H1 (cell line): Measurements from ENCODE around the gene IPO7. TPM values are rescaled to one million over a fixed set of nuclear protein-coding genes. Genes with fewer than 3 reads are reported as not detected.

Source experiments
- CTCF ChIA-PET: fragments of 300-600 bp; sonication (Branson Sonifier 250); formaldehyde crosslinking; loops from one replicate; lab custom pipeline; 2021; ENCODE audit not compliant: partially characterized antibody; lab: Charles Lee
- POLR2A ChIA-PET: fragments of 300-600 bp; sonication (Branson Sonifier 250); formaldehyde crosslinking; loops from one replicate; lab custom pipeline; 2021; ENCODE audit warnings: inconsistent platforms; ENCODE audit not compliant: partially characterized antibody; lab: Charles Lee
- DNase-seq, 2 experiments: peaks; one replicate each; pipeline versions ENCODE4 v3.0.0 to v3.0.0-alpha.2; 2010 to 2022; ENCODE audit warnings: low spot score in 2 of 2, low read depth in 1 of 2, mixed read lengths in 1 of 2
- FAIRE-seq: peaks from 2 replicates; lab custom pipeline; 2011; peaks lifted over from hg19 to GRCh38; lab: Jason Lieb, UNC
- H2AFZ ChIP-seq: 2 replicates; pipeline ENCODE4 v1.8.1; 2012; ENCODE audit warnings: low read length, inconsistent platforms
- H2AK5ac ChIP-seq: 2 replicates; pipeline ENCODE4 v1.6.1; 2013; ENCODE audit warnings: low read depth, low read length
- H2BK120ac ChIP-seq: replicated peaks from 2 replicates; pipeline ENCODE3; 2013; ENCODE audit warnings: low read depth, low read length, inconsistent platforms
- H2BK12ac ChIP-seq: 2 replicates; pipeline ENCODE4 v1.6.1; 2013; ENCODE audit warnings: low read depth, low read length
- H2BK15ac ChIP-seq: 2 replicates; pipeline ENCODE4 v1.6.1; 2013; ENCODE audit warnings: low read length
- H2BK20ac ChIP-seq: 2 replicates; pipeline ENCODE4 v1.6.1; 2013; ENCODE audit warnings: low read length
- H2BK5ac ChIP-seq: 2 replicates; pipeline ENCODE4 v1.6.1; 2013; ENCODE audit warnings: low read depth, low read length
- H3K14ac ChIP-seq: 2 replicates; pipeline ENCODE4 v1.6.1; 2013; ENCODE audit warnings: inconsistent platforms; ENCODE audit not compliant: insufficient read length
- H3K18ac ChIP-seq: 2 replicates; pipeline ENCODE4 v1.6.1; 2013; ENCODE audit warnings: low read length; ENCODE audit errors: extremely low read depth
- H3K23ac ChIP-seq: 2 replicates; pipeline ENCODE4 v1.6.1; 2013; ENCODE audit warnings: inconsistent platforms; ENCODE audit not compliant: insufficient read length
- H3K23me2 ChIP-seq: 2 replicates; pipeline ENCODE4 v1.6.1; 2013; ENCODE audit warnings: low read depth, low read length
- H3K27ac ChIP-seq: 2 replicates; pipeline ENCODE4 v1.6.1; 2011; ENCODE audit warnings: low read depth, low read length, inconsistent platforms
- H3K27me3 ChIP-seq, 4 experiments: replicated peaks in 1 of 4; 1 replicate in 1 of 4; 2 replicates in 3 of 4; pipeline versions ENCODE4 v1.6.1 to v1.8.1; 2011 to 2013; ENCODE audit warnings: low read length in 3 of 4, mild to moderate bottlenecking in 3 of 4, inconsistent platforms in 2 of 4, mixed read lengths in 2 of 4, moderate library complexity in 1 of 4; ENCODE audit not compliant: control insufficient read depth in 3 of 4, insufficient read depth in 3 of 4; ENCODE audit errors: extremely low read depth in 1 of 4
- H3K36me3 ChIP-seq, 4 experiments: 2 replicates each; pipeline versions ENCODE4 v1.6.1 to v1.8.1; 2011 to 2013; ENCODE audit warnings: mild to moderate bottlenecking in 4 of 4, low read length in 3 of 4, moderate library complexity in 2 of 4, control low read depth in 1 of 4, inconsistent platforms in 1 of 4; ENCODE audit not compliant: insufficient read depth in 4 of 4, control insufficient read depth in 2 of 4
- H3K4ac ChIP-seq: replicated peaks from 2 replicates; pipeline ENCODE3; 2013; ENCODE audit warnings: low read length, low read depth, mixed read lengths, inconsistent platforms; ENCODE audit not compliant: insufficient read length
- H3K4me1 ChIP-seq, 4 experiments: replicated peaks in 1 of 4; 1 replicate in 1 of 4; 2 replicates in 3 of 4; pipeline versions ENCODE4 v1.6.1 to v1.8.1; 2011 to 2013; ENCODE audit warnings: low read length in 3 of 4, inconsistent platforms in 2 of 4, mixed read lengths in 1 of 4; ENCODE audit not compliant: insufficient read depth in 4 of 4, control insufficient read depth in 3 of 4
- H3K4me2 ChIP-seq, 2 experiments: 2 replicates each; pipeline versions ENCODE4 v1.6.1 to v1.8.1; 2011 to 2013; ENCODE audit warnings: low read depth in 2 of 2, low read length in 2 of 2, control low read depth in 1 of 2, inconsistent platforms in 1 of 2, mild to moderate bottlenecking in 1 of 2; ENCODE audit not compliant: insufficient read depth in 1 of 2
- H3K4me3 ChIP-seq, 4 experiments: fragments of 200-600, 300-600 bp in 1 of 4; sonication (generic), shearing (Covaris generic), sonication (Bioruptor Twin) in 1 of 4; 2 replicates each; pipeline versions ENCODE4 v1.5.1 to v1.8.1; 2011 to 2016; ENCODE audit warnings: low read length in 4 of 4, low read depth in 3 of 4, control low read depth in 2 of 4, inconsistent platforms in 2 of 4, mild to moderate bottlenecking in 2 of 4, mixed read lengths in 1 of 4, moderate library complexity in 1 of 4; ENCODE audit not compliant: insufficient read depth in 2 of 4; ENCODE audit errors: extremely low read depth in 1 of 4
- H3K56ac ChIP-seq: replicated peaks from 2 replicates; pipeline ENCODE3; 2013; ENCODE audit warnings: low read depth, mild to moderate bottlenecking, mixed read lengths, low read length, inconsistent platforms; ENCODE audit not compliant: insufficient read length
- H3K79me1 ChIP-seq: 2 replicates; pipeline ENCODE4 v1.6.1; 2013; ENCODE audit warnings: low read depth, low read length, control low read depth
- H3K79me2 ChIP-seq, 2 experiments: 2 replicates each; pipeline versions ENCODE4 v1.6.1 to v1.8.1; 2012 to 2013; ENCODE audit warnings: low read length in 2 of 2, mild to moderate bottlenecking in 2 of 2, inconsistent platforms in 1 of 2; ENCODE audit not compliant: insufficient read depth in 2 of 2, control insufficient read depth in 1 of 2
- H3K9ac ChIP-seq, 4 experiments: replicated peaks in 1 of 4; 1 replicate in 1 of 4; 2 replicates in 3 of 4; pipeline versions ENCODE4 v1.6.1 to v1.8.1; 2011 to 2013; ENCODE audit warnings: low read depth in 3 of 4, low read length in 3 of 4, control low read depth in 2 of 4, mild to moderate bottlenecking in 2 of 4, moderate library complexity in 2 of 4, inconsistent platforms in 1 of 4; ENCODE audit errors: extremely low read depth in 1 of 4
- H3K9me3 ChIP-seq, 2 experiments: 2 replicates each; pipeline versions ENCODE4 v1.6.1 to v1.8.1; 2012 to 2013; ENCODE audit warnings: mild to moderate bottlenecking in 2 of 2, moderate library complexity in 2 of 2, control low read depth in 1 of 2, inconsistent platforms in 1 of 2, low read depth in 1 of 2, low read length in 1 of 2, mixed read lengths in 1 of 2; ENCODE audit not compliant: insufficient read depth in 2 of 2
- H4K20me1 ChIP-seq, 2 experiments: replicated peaks in 1 of 2; 2 replicates each; pipeline versions ENCODE3 to v1.8.1; 2011 to 2013; ENCODE audit warnings: inconsistent platforms in 2 of 2, low read length in 2 of 2, mild to moderate bottlenecking in 1 of 2; ENCODE audit not compliant: insufficient read depth in 2 of 2, control insufficient read depth in 1 of 2
- H4K5ac ChIP-seq: 2 replicates; pipeline ENCODE4 v1.6.1; 2013; ENCODE audit warnings: low read length, low read depth, mixed read lengths, inconsistent platforms; ENCODE audit not compliant: insufficient read length
- H4K8ac ChIP-seq: 2 replicates; pipeline ENCODE4 v1.8.0; 2013; ENCODE audit warnings: mild to moderate bottlenecking, moderate library complexity, low read length, inconsistent platforms; ENCODE audit not compliant: insufficient read depth; ENCODE audit errors: extremely low read depth
- H4K91ac ChIP-seq: replicated peaks from 2 replicates; pipeline ENCODE3; 2013; ENCODE audit warnings: low read length, mixed read lengths, inconsistent platforms; ENCODE audit not compliant: insufficient read length
- BCL11A ChIP-seq, 2 experiments: IDR thresholded peaks; one replicate each; pipeline ENCODE4 v1.6.1; 2011; ENCODE audit warnings: low read depth in 2 of 2, low read length in 2 of 2, mild to moderate bottlenecking in 2 of 2
- CBX8 ChIP-seq: fragments of 300-800, 300-1000 bp; sonication (generic); IDR thresholded peaks from 2 replicates; pipeline ENCODE4 v1.7.1; 2016; ENCODE audit warnings: low read depth, low read length, borderline replicate concordance
- CHD2 ChIP-seq: IDR thresholded peaks from 2 replicates; pipeline ENCODE4 v1.6.1; 2012; ENCODE audit warnings: low read length, improper control_type of control experiment
- CREB1 ChIP-seq: IDR thresholded peaks from 2 replicates; pipeline ENCODE4 v1.6.1; 2012; ENCODE audit warnings: inconsistent platforms
- CTBP2 ChIP-seq: IDR thresholded peaks from 2 replicates; pipeline ENCODE4 v1.7.0; 2011; ENCODE audit warnings: borderline replicate concordance, mild to moderate bottlenecking, moderate library complexity, mixed read lengths, low read length; ENCODE audit not compliant: insufficient read depth, insufficient read length
- GTF2F1 ChIP-seq: IDR thresholded peaks from 2 replicates; pipeline ENCODE4 v1.6.1; 2012; ENCODE audit warnings: low read depth, low read length, improper control_type of control experiment, borderline replicate concordance
- KDM5A ChIP-seq: fragments of 200-600 bp; IDR thresholded peaks from 2 replicates; pipeline ENCODE4 v1.7.1; 2012; ENCODE audit warnings: mild to moderate bottlenecking, low read length, inconsistent platforms, mixed read lengths
- POU5F1 ChIP-seq: IDR thresholded peaks from 2 replicates; pipeline ENCODE4 v1.6.1; 2011; ENCODE audit warnings: low read depth, mild to moderate bottlenecking, low read length, moderate library complexity
- RAD21 ChIP-seq, 2 experiments: IDR thresholded peaks in 1 of 2; conservative IDR thresholded peaks in 1 of 2; 2 replicates each; pipeline ENCODE4 v1.6.1; 2011; ENCODE audit warnings: low read depth in 2 of 2, low read length in 2 of 2, improper control_type of control experiment in 1 of 2, inconsistent platforms in 1 of 2, mild to moderate bottlenecking in 1 of 2, moderate library complexity in 1 of 2
- RNF2 ChIP-seq: fragments of 200-900, 300-1000 bp; sonication (generic); IDR thresholded peaks from 2 replicates; pipeline ENCODE4 v1.7.1; 2016; ENCODE audit warnings: borderline replicate concordance, low read depth, mild to moderate bottlenecking, antibody characterized with exemption, low read length; ENCODE audit not compliant: poor library complexity, severe bottlenecking; ENCODE audit errors: missing control alignments
- SP4 ChIP-seq: IDR thresholded peaks from 2 replicates; pipeline ENCODE4 v1.6.1; 2012; ENCODE audit warnings: low read length, inconsistent platforms
- TCF12 ChIP-seq: IDR thresholded peaks from 2 replicates; pipeline ENCODE4 v1.6.1; 2011; ENCODE audit warnings: low read depth, mild to moderate bottlenecking, low read length
- USF2 ChIP-seq: IDR thresholded peaks from 2 replicates; pipeline ENCODE4 v1.6.1; 2011; ENCODE audit warnings: low read length, improper control_type of control experiment
- WGBS, 2 experiments: shearing (Covaris generic) in 1 of 2; methylation state at CpG; one replicate each; pipeline versions ENCODE4 v1.1.6 to v1.1.7; 2013 to 2015; ENCODE audit warnings: low lambda C conversion rate in 2 of 2, mixed read lengths in 2 of 2, inconsistent platforms in 1 of 2, low coverage in 1 of 2, missing lambda C conversion rate in 1 of 2; ENCODE audit not compliant: insufficient replicate concordance in 2 of 2, insufficient coverage in 1 of 2, insufficient read length in 1 of 2; ENCODE audit errors: extremely low coverage in 1 of 2, missing lambda C conversion rate in 1 of 2; 5-methylcytosine and 5-hydroxymethylcytosine counted together
- polyA plus RNA-seq, 7 experiments: library from polyadenylated mRNA; depleted of rRNA in 3 of 7; stranded (reverse) in 5 of 7; unstranded in 2 of 7; fragments of >200 nt in 5 of 7; fragments of 200-250 nt in 2 of 7; gene quantifications; 1 replicate in 5 of 7; 2 replicates in 1 of 7; 4 replicates in 1 of 7; pipeline versions ENCODE4 v1.2.1 to v1.2.3, GENCODE V29; 2011 to 2013; ENCODE audit warnings: missing spikeins in 2 of 7, mixed read lengths in 2 of 7
- total RNA-seq: library from RNA; stranded (reverse); fragmentation: NEBNext Ultra II Directional; extraction: Animal tissue kit (Norgen Biotek cat#: 25700); gene quantifications from 2 replicates; pipeline ENCODE4 v1.2.1, GENCODE V29; 2021

IPO7 gene
- total and polyA plus RNA-seq, 2 of the 8 experiments (the other 6 are each of a cell fraction or from before 2014, with no cell fraction given), result 45.9 to 259 TPM

GRCh38 chr11:9428706-9429105 is 44.3 kb downstream of the IPO7 start:
- Histone ChIP-seq H3K9me3 (no peaks in the 10 kb centered on the region), H3K56ac (no peak overlapping the region), H3K23me2 (no peaks in the 10 kb centered on the region; the same call in 1 of the 2 replicates), H3K79me1 (no peaks in the 10 kb centered on the region), H4K91ac (no peak overlapping the region), H2BK120ac (no peak overlapping the region), H3K27ac (no peak overlapping the region), H2BK5ac (no peak overlapping the region), H2BK15ac (no peak overlapping the region), H4K20me1 (peaks cover 0 to 3% of the 10 kb centered on the region in 2 experiments), H3K18ac (no peak overlapping the region), H2AK5ac (no peak overlapping the region), H3K23ac (no peak overlapping the region), H2BK20ac (no peak overlapping the region), H3K9ac (no peak overlapping the region), H4K5ac (no peak overlapping the region), H3K4ac (no peak overlapping the region), H3K4me2 (no peak overlapping the region), H2AFZ (no peak overlapping the region), H2BK12ac (no peak overlapping the region), H3K36me3 (peaks cover 37 to 95% (median 75%) of the 10 kb centered on the region in 4 experiments), H3K4me3 (no peak overlapping the region), H3K14ac (no peak overlapping the region), H3K4me1 (no peaks in the 10 kb centered on the region), H4K8ac (no peak overlapping the region), H3K27me3 (no peaks in the 10 kb centered on the region), H3K79me2 (no peaks in the 10 kb centered on the region)
- DNase-seq (no peak), FAIRE-seq (peak; percentile 13)
- ChIA-PET POLR2A (interaction anchor here (2.2 kb wide), 1 partner anchor 32 kb away, joined by 4 read pairs; the partner anchor contains the start of gene ZNF143), CTCF (interaction anchor here (1.6 kb wide), 1 partner anchor 78 kb away, joined by 4 read pairs; no protein-coding TSS in a partner anchor)
- WGBS, 2 experiments, result 96% methylated on average over 1 of the region's 1 CpG; no CpG with 5 or more reads in 1 of the 2 experiments
- TF ChIP-seq CHD2 (no peak), POU5F1 (no peak), CREB1 (no peak), CBX8 (no peak), TCF12 (no peak), GTF2F1 (no peak), KDM5A (no peak), RNF2 (no peak), CTBP2 (no peak), SP4 (no peak), BCL11A (IDR thresholded peaks at IDR 0.05; ENCODE audit: low read depth in 2 of 2, low read length in 2 of 2) (no peak), RAD21 (IDR thresholded peaks at IDR 0.05 in 1 of 2, conservative IDR thresholded peaks at IDR 0.05 in 1 of 2; ENCODE audit: low read depth in 2 of 2, low read length in 2 of 2) (no peak), USF2 (no peak)
